Esophagus mucosa (tissue), 1 donor: ENCODE measurements around the gene OCA2. TPM values are rescaled to one million over a fixed set of nuclear protein-coding genes. Genes with fewer than 3 reads are reported as not detected.

Source experiments
- ATAC-seq: fragments of 200-7000 bp; cut with Tn5 transposase; one replicate; pipeline ENCODE4 v1.9.1; 2020
- total RNA-seq: library from RNA; stranded (reverse); gene quantifications from one replicate; pipeline ENCODE4 v1.2.4, GENCODE V29; 2023
- donor health status: DM: yes; HTN: yes; CAD: no.

The OCA2 gene
- total RNA-seq, 1 donor from 2014 or later, result 1.6 TPM

DNA sequence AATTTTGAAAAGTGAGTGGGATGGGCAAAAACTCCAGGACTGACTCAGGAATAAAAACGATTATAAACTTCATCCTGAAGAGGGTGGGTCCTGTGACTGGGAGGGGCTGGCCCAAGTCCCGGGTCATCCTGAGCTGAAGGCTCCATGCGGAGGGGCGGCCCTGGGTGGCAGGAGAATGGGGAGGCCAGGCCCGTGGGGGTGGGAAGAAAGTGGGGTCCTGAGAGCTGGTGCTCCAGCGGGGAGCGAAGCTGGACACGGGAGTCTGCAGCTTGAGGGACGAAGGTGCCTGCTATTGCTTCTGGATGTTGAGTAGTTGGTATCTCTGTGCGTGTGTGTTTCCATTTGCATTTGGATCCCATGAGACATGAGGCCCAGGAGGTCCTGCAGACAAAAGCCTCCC is 4.7 kb upstream of the OCA2 start:
- no peak for ATAC-seq

DNA sequence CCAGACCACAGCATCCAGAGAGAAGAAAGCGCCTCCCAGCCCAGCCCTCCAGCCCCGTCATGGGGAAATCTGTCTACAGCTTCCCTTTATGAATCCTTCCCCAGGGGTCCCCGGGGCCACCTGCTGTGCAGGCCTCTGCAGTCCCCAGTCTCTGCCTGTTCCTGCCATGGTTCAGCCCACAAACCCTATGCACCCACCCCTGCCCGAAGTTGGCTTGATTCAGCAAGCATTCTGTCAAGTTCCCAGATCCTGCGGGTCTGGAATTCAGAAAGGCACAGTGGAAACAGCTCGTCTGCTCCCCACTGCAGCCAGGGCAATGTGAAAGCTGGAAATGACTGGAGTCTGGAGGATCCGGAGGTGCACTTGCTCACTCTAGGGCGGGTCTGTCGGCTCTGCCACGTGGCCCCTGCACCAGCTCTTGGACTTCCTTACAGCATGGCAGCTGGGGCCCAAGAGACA is 2.9 kb upstream of the OCA2 start:
- ATAC-seq, result no peak

DNA sequence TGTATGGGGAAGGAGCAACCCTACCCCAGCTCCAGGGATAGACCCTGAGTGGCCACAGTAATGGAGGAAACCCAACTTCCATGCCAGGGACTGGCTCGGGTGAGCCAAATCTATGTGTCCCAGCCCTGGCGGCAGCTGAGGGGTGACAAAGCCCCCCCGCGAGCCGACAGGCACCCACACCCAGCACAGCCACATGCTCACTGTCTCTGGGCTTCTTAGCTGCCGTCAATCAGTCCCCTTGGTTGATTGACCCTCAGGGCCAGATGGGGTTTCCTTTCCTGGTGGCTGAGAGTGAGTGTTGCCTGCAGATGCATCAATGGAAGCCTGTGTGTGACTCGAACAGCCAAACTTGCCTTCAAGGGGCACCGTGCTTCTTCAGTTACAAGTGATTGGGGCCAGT is 2.1 kb upstream of the OCA2 start:
- no peak for ATAC-seq

DNA sequence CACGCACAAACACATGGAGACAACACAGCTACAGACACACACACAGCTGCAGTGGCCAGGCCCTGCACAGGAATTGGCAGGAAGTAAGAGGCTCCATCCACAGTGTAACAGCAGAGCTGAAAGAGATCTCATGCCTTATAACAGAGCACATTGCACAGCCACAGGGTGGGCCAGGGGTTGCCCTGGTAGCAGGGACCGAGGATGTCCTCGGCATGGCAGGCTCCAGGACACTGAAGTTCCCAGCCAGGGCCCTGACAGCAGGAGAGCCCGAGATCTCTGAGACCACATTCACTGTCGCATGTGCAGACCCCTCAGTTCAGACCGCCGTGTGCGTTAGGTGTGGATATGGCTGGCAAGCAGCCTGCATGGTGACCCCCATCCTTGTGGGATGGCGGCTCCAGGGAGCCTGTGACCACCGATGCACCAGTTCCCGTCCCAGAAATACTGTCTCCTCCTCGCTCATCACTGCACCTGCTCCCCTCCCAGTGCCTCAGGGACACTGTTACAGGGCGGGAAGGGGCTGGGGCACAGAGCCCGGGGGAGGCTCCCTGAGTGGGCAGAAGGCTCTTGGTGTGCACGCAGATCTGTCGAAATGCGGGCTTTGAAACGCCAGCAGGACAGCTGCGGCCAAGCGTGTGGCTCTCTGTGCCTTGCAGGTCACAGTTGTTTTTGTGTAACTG is 1.5 kb upstream of the OCA2 start:
- ATAC-seq, result no peak

DNA sequence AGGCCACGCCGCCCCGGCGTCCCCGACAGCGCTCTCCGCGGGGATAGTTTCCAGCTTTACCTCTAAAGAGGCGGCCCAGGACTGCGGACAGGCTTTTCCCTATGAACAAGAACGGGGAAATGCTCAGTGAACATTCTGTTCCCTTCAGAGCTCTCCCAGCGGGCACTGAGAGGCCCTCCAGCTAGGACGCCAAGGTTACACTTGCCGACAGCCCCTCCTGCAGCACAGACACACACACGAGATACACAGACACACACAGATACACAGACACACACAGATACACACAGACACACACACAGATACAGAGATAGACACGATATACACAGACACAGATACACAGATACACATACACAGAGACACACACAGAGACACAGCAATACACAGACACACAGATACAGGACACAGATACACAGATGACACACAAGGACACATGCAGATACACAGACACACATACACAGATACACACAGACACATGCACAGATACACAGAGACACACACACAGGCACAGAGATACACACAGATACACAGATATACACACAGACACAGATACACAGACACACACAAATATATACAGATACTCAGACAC is 533 bp upstream of the OCA2 start:
- no peak for ATAC-seq

DNA sequence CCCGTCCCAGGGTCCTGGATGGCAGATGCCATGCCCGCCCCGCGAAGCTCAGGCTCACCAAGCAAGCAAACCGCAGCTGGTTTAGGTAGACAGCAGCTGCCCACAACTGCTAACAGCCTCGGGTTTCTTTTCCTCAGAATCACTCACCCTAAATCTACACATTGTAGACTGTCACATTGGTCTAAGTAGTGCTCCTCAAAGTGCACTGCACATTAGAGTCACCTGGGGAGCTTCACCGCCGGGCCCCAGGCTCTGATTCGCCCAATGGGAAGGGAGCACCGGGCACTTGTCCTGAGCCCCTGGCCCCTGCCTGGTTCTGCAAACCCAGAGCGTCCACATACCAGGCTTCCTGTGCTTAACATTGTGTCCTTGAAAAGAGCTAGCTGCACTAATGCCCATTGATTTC is 752 bp downstream of the OCA2 start:
- ATAC-seq, result no peak

DNA sequence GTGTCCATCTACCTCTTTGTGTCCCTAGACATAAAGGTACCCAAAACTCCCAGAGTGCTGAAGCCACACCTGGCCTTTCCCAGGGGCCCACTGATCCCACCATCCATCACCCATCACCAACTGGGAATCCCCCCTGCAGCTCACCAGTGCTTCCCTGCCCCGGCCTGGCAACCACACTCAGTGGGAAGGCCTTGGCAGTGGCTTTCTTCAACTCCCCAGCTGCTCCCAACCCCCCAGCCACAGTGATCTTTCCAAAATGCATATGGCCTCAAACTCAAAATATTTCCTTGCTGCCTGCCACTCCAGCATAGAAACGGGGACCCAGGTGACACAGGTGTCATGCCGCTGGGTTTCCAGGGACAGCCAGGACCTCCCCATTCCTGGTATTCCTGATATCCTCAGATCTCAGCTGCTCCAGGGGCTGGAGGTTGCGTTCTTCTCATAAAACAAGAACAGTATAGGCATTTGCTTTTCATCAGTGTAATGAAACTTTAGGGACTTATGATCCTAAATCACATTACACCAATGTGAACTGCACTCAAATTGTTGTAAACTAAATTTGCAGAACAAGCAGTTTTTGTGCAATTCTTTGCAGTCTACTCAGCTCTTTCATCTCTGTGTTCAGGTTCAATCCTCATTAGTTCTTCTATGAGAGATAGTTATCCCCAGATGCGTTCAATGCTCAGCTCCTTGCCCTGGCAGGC is 1.3 kb downstream of the OCA2 start:
- no peak for ATAC-seq

DNA sequence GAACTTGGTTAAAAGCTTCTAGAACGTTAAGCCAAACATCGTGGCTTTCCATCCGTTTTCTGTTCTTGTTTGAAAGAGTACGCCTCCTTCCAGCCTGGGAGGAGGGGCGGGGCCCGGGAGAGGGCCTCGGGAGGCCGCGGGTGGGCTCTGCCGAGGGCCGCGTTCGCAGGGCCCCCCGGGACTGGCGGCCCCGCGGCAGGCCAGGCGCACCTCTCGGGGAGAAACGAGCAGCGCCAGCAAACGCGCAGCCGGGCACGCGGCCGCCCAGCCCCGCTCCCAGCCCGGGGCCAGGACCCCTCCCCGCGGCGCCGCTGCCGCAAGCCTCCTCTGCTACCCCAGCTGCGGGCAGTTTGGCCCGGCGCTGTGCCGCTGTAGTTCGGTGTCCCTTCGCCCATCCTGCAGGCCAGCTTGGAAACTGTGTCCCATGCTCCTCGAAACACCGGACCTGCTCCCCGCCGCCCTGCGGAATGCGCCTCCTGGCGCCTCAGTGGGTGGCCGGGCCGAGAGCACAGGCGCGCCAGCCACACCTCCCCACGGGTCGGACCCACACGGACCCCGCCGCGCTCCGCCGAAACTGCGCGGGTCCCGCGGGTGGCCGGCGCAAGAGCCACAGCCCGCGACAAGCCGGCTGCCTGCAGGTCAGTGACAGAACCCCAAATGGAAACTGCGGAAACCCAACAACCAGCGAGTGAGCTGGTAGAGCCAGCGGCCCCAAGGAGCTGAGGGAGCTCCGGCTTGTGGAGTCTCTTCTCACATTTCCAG is 2.3 kb downstream of the OCA2 start:
- no peak for ATAC-seq

DNA sequence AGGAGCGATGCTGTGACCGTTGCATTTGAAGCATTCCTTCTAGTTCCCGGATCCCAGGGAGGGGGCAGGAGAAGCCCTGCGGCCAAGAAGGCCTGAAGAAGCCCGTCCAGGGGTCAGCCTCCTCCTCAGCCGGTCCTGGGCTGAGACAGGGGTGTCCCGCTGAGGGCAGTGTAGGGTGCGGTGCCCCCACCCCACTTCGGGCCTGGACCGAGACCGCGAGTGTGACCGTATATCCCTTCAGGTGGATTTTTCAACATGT is 2.8 kb downstream of the OCA2 start:
- peak; percentile 0 for ATAC-seq

DNA sequence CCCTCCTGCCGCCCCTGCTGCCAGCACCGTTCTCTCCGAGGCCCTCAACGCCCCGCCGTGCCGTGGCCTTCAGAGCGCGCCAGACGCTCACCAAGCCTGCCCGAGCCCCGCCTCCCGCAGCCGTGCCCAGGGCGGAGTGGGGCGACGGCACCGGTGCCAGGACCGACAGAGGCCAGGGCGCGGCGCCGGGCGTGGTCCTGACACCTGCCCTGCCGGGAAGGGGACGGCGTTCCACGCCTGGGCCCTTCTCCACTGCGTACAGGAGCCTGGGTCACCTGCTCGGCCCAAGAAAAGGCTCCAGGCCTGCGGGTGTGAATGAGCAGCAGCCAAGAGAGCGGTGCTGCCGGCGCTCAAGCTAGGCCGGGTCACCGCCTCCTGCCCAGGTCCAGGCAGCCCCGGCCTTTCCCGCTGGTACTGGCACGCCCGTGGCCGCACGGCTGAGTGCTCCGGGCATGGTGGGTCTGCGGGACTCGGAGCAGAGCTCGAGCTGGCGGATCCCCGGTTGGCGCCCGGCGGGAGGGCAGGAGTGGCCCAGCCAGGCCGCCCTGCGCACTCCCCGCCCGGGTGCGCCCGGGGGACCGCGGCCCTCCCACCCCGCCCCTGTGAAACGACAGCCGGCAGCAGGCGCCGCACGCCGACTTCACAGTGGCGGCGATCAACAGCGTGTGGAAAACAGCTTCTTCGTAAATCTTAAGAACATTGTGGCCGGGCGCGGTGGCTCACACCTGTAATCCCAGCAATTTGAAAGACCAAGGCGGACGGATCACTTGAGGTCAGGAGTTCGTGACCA is 4.2 kb downstream of the OCA2 start:
- ATAC-seq, result peak; percentile 94

DNA sequence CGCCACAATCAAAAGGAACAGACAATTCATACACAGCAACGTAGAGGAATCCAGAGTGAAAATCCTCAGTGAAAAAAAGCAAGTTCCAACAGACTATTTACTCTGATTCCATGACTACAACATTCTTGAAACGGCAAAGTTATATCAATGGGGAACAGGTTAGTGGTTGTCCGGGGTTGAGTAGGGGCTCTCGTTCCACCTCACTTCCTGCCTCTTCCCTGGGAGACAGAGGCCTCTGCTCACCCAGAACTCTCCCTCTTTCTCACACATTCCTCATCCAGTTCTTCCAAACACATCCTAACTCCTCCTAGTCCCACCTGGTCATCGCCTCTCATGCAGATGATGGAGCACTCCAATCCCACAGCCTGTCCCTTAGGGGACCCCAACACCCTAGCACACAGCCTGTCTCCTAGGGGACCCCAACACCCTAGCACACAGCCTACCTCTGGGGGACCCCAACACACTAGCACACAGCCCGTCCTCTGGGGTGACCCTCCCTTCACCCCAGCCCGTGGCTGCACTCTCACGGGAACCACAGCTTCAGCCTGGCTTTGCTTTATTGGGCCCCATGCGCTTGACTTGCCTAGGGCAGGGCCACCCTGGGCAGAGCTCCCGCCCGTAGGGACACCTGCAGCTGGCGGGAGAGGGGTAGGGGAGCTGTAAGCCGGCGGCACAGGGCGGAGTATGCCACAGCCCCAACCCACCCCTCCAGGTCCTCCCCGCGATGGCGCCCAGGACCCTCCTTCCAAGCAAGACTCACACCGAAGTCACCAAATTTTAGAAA is 5.2 kb downstream of the OCA2 start:
- no peak for ATAC-seq

DNA sequence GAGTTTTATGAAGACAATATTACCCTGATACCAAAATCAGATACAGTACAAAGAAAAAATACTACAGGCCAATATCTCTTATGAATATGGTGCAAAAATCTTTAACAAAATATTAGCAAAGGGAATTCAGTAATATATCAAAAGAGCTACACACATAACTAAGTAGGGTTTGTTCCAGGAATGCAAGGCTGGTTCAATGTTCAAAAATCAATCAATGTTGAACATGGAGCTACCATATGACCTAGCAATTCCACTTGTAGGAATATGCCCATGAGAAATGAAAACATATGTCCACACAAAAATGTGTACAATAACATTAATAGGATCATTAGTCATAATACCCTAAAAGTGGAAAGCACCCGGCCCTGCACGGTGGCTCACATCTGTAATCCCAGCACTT is 7.8 kb downstream of the OCA2 start:
- ATAC-seq, result no peak

DNA sequence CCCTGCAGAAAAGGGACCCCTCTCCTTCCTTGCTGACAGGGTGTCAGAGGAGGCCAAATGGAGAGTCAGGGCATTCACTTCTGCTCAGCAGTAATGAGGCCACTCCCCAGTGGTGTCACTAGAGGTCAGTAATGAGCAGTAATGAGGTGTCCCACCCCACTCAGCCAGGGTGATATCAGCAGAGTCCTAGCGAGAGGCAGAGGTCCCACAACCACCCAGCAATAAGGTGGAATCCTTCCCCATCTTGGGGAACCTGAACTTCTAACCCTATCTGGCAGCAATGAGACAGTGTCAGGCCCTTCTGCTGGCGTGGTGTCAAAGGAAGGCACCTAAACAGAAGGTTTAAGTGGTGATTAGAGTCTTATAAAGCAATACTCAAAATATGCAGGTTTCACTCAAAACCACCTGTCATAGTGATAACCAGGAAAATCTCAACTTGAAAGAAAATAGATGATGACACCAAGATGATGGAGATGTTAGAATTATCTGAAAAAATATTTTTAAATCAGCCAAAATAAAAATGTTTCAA is 12.9 kb downstream of the OCA2 start:
- peak; percentile 93 for ATAC-seq

DNA sequence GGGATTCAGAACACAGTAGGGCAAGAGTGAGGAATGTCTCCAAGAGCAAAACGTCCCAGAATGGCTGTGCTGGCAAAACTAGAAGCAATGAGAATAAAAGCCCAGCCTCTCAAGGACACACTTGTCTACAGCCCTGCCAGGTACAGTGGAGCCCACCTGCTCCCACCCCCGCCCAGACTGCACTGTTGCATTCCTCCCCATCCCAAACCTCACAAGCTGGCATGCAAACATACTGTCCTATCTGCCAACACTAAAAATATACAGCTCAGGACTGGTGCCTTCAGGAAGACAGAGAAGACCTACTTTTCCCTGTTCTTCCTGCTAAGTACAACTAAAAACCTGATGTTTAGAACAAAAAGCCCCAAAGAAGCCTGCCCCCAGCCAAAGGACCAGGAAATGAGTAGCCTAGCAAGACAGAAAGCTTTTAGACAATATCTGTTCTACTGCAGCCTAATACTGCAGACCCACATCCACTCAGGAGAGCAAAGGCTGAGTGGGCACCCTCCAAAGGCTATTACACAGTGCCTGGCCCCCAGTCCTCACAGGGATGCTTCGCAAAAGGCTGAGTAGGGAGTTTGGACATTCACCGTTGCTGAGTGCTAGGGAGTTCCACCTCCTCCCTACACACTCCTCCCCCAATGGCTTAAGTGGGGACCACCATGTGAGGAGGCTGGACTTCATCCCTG is 13.5 kb downstream of the OCA2 start:
- no peak for ATAC-seq

DNA sequence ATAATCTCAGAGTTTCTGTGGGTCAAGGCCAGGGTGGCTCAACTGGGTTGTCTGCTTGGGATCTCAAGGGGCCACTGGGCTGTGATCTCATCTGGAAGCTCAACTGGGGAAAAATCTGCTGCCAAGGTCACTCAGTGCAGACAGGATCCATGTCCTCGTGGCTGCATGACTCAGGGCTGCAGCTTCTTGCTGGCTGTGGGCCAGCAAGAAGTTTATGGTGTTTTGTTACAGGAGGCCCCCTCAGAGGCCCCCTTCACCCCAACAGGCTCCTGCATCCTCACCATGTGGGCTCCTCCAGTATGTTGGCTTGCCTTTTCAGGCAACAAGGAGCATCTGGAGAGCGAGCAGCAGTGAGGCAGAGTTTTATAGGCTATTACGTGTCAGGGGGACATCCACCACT is 14.6 kb downstream of the OCA2 start:
- ATAC-seq, result no peak

DNA sequence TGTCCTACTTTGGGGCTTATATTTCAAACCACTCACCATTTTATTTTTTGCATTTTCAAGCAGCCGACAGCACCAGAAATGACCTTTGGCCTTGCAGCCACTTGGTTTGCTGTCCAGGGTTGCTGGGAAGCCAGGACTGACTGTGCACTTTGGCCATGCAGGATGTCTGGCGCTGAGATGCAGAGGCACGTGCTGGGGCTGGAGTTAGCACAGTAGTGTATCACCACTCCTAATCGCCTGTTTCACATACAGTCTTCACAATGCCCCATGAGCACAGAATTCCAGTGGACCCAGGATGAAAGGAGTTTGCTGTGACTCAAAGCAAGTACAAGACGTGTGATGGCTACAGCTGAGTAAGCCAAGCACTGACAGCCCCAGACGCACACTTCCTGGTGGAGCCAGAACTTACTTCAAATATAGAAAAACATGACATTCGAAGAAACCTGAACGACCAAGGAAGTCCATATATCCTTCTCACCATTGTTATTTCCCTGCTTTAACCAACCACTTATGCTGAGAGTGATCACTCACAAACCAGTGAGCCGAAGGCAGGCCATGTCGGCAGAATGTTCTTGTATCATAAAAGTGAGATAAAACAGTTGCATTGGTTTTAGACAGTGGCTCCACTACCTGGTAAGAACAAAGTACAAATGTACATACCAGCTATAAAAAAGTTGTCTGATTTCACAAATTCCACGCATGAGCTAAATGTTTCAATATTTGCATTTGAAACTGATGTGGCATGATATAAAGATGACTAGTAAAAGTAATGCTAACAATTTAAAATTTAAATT is 16.0 kb downstream of the OCA2 start:
- no peak for ATAC-seq

DNA sequence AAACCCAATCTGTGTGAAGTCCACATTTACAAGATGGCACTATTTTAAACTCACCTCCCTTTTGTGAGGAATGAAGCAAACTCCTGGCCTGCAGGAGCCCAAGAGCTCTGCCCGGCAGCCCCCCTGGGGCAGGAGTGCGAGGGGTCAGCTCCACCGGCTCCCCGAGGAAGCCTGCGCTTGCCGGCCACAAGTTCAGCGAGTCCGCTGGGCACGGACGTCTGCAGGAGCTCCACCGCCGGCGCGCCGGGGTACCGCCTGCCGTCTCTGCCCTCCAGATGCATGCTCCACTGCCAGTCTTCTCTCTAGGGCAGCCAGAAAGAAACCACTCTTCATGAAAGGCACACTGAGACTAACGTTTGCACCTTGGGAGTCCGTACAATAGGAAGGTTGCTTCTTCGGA is 17.5 kb downstream of the OCA2 start:
- ATAC-seq, result no peak

DNA sequence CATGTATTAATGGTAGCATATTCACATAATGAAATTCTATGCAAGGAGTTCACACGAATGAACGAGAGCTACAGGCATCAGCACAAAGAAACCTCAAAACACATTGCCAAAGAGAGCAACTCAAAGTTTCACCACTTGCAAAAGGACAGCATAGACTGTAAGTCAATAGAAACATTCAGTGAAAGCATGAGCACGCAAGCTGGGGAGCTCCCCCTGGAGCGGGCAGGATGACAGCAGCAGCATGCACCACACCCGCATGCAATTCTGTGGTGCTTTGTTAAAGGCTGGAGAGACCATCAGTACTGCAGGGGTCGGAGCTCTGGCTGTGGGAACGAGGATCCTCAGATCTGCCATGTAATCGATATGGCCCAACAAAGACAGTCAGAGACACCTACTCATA is 18.7 kb downstream of the OCA2 start:
- ATAC-seq, result no peak

DNA sequence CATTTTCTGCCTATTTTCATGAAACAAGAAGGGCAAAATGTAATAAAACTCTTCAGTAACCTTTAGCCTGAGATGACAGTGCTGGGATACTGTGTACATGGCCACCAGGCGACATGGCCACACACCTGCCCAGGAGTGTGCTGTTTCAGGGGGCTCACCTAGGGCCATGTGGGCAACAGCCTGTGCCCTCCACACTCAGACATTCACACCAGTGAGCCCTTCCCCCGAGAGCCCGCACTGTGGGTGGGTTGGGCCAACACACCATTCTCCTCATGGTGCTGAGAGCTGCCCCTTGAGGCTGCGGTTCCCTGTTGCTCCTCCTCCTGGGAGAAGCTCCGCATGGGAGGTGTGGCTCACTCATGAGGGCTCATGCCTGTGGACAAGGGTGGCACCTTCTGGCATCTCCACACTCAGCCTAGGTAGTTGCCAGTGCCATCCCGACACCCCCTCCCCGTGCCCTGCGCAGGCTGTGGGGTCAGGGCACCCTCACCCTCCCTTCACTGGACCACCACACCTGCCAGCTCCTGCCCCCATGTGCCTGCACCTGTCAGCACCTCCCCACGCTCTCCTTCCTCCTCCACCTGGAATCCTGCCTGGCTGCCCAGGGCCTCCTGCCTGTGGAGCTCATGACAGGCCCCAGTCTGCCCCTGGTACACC is 19.7 kb downstream of the OCA2 start:
- no peak for ATAC-seq
